ENCODE results near the gene LIN9. TPM values are rescaled to one million over a fixed set of nuclear protein-coding genes. Genes with fewer than 3 reads are reported as not detected.

The LIN9 gene
- total RNA-seq, 2 experiments from 2014 or later, result 1.3 to 1.5 TPM

DNA sequence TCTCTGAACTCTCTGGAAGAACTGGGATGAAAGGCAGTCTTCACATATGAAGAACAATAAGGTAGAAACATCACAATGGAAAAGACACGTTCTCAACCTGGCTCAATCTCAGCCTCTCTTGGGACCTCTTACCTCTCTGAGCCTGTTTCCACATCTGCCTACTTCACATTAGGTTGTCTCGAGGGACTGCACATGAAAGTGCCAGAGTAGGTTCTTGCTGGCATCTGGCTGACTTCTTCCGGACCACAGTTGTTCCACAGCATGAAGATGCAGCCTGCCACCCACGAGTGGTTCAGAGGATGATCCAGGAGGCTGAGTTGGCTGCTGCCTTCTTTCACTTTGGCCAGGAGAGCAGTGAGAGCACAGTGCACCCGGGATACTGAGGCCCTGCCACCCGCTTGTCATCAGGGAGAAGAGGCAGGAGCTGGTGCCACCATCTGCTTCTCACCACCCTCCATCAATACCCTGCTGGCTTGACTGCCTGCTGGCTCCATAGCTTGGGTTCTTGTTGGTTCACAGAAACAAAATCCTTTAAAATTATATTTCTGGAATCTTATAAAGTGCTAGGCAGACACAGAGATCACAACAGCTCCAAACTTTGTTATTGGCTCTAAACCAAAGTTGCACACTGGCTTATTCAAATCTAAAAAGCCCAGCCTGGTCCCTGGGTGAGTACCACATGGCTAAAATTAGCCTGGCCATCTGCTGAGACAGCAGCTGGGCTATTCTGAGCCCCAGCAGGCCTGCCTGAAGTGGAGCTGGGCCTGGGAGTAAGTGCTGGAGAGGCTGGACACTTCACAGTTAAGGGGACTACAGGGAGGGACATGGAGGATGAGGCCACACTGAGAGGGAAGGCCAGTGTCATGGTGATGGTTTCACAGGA, 46.9 kb upstream of the LIN9 start:
- no peaks in the 10 kb centered on the region for H3K9me3 ChIP-seq (ENCODE audit: control insufficient read depth in 1 of 2, insufficient read depth in 1 of 2, low read length in 2 of 2)
- no peak overlapping the region for H3K4me3 ChIP-seq (ENCODE audit: low read length)
- peaks cover 49% of the 10 kb centered on the region for H3K36me3 Mint-ChIP-seq (ENCODE audit: low read depth)
- DNase-seq (no peak), ATAC-seq (ENCODE audit: poor library complexity) (no peak)
- H3K27me3 Mint-ChIP-seq, result no peaks in the 10 kb centered on the region
- intact Hi-C loops (cut with DNase I, micrococcal nuclease), result no loop called here
- POLR2A ChIA-PET, result no interaction called here
- peaks cover 44% of the 10 kb centered on the region for H3K36me3 ChIP-seq (ENCODE audit: insufficient read depth, low read length)
- H3K27me3 ChIP-seq (ENCODE audit: control insufficient read depth in 1 of 2, insufficient read depth in 2 of 2, low read length in 2 of 2), result no peaks in the 10 kb centered on the region
- H3K27ac Mint-ChIP-seq, result peak overlapping the region; percentile 58
- CTCF ChIA-PET, result no interaction called here
- no peaks in the 10 kb centered on the region for H3K4me1 ChIP-seq (ENCODE audit: insufficient read depth, low read length)
- H3K4me1 Mint-ChIP-seq (ENCODE audit: low read depth), result no peaks in the 10 kb centered on the region
- H3K9me3 Mint-ChIP-seq, result no peaks in the 10 kb centered on the region
- H3K27ac ChIP-seq (ENCODE audit: low read depth in 1 of 2, low read length in 2 of 2), result no peak overlapping the region
- H3K4me3 Mint-ChIP-seq, result no peak overlapping the region
- TF ChIP-seq, protein P1, sequence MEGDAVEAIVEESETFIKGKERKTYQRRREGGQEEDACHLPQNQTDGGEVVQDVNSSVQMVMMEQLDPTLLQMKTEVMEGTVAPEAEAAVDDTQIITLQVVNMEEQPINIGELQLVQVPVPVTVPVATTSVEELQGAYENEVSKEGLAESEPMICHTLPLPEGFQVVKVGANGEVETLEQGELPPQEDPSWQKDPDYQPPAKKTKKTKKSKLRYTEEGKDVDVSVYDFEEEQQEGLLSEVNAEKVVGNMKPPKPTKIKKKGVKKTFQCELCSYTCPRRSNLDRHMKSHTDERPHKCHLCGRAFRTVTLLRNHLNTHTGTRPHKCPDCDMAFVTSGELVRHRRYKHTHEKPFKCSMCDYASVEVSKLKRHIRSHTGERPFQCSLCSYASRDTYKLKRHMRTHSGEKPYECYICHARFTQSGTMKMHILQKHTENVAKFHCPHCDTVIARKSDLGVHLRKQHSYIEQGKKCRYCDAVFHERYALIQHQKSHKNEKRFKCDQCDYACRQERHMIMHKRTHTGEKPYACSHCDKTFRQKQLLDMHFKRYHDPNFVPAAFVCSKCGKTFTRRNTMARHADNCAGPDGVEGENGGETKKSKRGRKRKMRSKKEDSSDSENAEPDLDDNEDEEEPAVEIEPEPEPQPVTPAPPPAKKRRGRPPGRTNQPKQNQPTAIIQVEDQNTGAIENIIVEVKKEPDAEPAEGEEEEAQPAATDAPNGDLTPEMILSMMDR (IDR thresholded peaks at IDR 0.05), result no peak

DNA sequence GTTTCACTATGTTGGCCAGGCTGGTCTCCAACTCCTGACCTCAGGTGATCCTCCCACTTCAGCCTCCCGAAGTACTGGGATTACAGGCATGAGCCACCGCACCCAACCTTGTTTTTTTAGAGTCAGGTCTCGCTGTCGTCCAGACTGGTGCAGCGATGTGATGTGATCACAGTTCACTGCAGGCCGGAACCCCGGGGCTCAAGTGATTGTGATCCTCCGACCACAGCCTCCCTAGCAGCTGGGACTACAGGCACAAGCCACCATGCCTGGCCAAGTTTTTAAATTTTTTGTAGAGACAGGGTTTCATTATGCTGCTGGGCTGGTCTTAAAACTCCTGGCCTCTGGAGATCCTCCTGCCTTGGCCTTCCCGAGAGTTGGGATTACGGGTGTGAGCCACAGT, 46.1 kb upstream of the LIN9 start:
- TF ChIP-seq, protein P1 (IDR thresholded peaks at IDR 0.05), result no peak
- intact Hi-C loops (cut with DNase I, micrococcal nuclease), result no loop called here
- DNase-seq (no peak), ATAC-seq (ENCODE audit: poor library complexity) (no peak)
- Histone ChIP-seq H3K4me3 (ENCODE audit: low read length) (no peak overlapping the region), H3K9me3 (ENCODE audit: control insufficient read depth in 1 of 2, insufficient read depth in 1 of 2, low read length in 2 of 2) (no peaks in the 10 kb centered on the region), H3K27ac (ENCODE audit: low read depth in 1 of 2, low read length in 2 of 2) (no peak overlapping the region), H3K27me3 (ENCODE audit: control insufficient read depth in 1 of 2, insufficient read depth in 2 of 2, low read length in 2 of 2) (no peaks in the 10 kb centered on the region), H3K36me3 (ENCODE audit: insufficient read depth, low read length) (peaks cover 35% of the 10 kb centered on the region), H3K4me1 (ENCODE audit: insufficient read depth, low read length) (no peaks in the 10 kb centered on the region)
- Mint-ChIP-seq H3K36me3 (ENCODE audit: low read depth) (peaks cover 40% of the 10 kb centered on the region), H3K4me3 (no peak overlapping the region), H3K9me3 (no peaks in the 10 kb centered on the region), H3K27ac (no peak overlapping the region), H3K4me1 (ENCODE audit: low read depth) (no peaks in the 10 kb centered on the region), H3K27me3 (no peaks in the 10 kb centered on the region)
- ChIA-PET POLR2A (no interaction called here), CTCF (no interaction called here)

- Histone ChIP-seq H3K9me3 (ENCODE audit: control insufficient read depth in 1 of 2, insufficient read depth in 1 of 2, low read length in 2 of 2) (no peaks in the 10 kb centered on the region), H3K27ac (ENCODE audit: low read depth in 1 of 2, low read length in 2 of 2) (no peak overlapping the region), H3K4me3 (ENCODE audit: low read length) (no peak overlapping the region), H3K4me1 (ENCODE audit: insufficient read depth, low read length) (no peaks in the 10 kb centered on the region), H3K27me3 (ENCODE audit: control insufficient read depth in 1 of 2, insufficient read depth in 2 of 2, low read length in 2 of 2) (no peaks in the 10 kb centered on the region), H3K36me3 (ENCODE audit: insufficient read depth, low read length) (peaks cover 28% of the 10 kb centered on the region)
- TF ChIP-seq, protein P1 (IDR thresholded peaks at IDR 0.05), result no peak
- DNase-seq (no peak), ATAC-seq (ENCODE audit: poor library complexity) (no peak)
- Mint-ChIP-seq H3K27ac (no peak overlapping the region), H3K4me3 (no peak overlapping the region), H3K27me3 (no peaks in the 10 kb centered on the region), H3K4me1 (ENCODE audit: low read depth) (no peaks in the 10 kb centered on the region), H3K9me3 (no peaks in the 10 kb centered on the region), H3K36me3 (ENCODE audit: low read depth) (peaks cover 29% of the 10 kb centered on the region)
- ChIA-PET POLR2A (no interaction called here), CTCF (no interaction called here)
- intact Hi-C loops (cut with DNase I, micrococcal nuclease), result no loop called here
Observed at GRCh38 chr1:226353698-226354525, 44.9 kb upstream of the LIN9 start.

All from CD4-positive, alpha-beta T cell (primary cell).